SW 1271 (cell line): ENCODE results near the gene WNT11.

Source experiments
- DNase-seq, 2 experiments: peaks; one replicate each; lab custom pipeline; 2025; lab: John Stamatoyannopoulos, UW

Gene WNT11

DNA sequence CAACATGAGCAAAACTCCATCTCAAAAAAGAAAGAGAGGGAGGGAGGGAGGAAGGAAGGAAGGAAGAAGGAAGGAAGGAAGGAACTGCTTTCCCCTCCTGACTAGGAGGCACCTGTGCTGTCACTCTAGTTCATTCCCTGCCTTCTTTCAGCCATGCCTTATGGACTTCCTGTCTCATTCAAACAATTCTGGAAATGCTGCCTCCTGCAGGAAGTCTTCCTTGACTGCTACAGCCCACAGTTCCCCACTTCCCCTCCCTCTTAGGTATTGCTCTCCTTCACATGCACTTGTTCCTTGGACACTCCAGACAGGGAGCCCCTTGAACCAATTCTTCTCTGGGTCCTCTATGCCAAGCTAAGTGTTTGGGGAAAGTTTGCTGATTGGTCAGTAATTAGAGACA is 31.6 kb upstream of the WNT11 start:
- DNase-seq: peak; percentile 29 to 52

DNA sequence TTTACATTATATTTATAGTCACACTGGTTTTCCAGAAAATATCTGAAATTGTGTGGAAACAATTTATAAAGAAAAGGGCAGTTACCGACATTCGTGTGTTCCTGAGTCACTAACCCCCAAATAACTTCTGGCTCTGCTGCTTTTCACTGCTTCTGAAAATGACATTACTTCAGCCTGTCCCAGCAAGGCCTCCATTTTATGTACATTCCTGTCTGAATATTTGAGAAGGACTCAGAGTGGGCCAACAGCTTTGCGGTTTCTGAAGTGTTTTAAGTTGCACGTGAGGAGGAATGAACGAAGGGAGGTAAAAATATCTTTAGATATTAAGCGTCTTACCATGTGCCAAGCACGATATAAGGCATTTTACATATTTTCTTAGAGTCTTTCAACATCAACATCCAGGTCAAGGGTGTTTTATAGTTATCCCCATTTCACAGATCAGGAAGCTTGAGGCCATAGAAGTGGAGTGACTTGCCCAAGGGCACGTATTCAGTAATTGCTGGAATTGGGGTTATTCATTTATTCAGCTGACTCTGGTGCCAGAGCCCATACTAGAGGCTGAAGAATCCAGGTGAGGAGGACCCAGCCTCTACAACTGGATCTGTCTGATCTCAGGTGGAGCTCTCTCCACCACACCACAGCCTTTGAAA is 30.8 kb upstream of the WNT11 start:
- DNase-seq: no peak

GRCh38 chr11:76236092-76236999 is 30.0 kb upstream of the WNT11 start:
- peak; percentile 70 to 87 for DNase-seq

DNA sequence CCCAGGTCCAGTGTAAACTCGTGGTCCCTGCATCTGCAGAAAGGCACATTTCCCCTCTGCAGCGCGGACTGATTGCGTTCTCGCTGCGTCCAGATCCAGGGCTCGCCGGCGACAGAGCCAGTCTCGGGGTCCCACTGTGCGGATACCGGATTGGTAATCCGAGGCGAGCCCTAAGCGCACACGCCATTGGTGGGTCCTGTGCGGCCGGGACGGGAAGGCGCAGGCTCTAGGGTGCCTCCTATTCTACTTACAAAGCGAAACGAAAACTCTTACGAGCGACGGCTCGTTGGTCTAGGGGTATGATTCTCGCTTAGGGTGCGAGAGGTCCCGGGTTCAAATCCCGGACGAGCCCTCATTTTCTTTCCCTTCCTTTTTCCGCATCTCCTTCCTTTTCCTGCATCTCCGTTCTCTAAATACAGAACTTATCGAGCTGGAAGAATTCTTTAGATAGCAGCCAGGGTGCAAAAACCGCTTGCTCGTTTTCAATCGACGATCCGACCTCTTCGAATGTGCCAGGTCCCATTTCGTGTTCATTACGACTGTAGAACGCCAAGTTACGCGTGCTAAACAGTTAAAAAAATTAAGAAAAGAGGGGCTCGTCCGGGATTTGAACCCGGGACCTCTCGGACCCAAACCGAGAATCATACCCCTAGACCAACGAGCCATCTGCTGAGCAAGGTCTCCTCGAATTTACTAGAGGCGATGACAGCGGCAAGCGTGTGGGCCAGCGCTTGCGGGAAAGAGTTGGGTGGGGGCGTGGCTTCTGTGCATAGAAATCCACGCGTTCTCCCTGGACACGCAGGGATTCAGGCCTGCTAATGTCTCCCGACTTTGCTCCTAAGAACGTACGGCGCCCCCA is 29.2 kb upstream of the WNT11 start:
- peak; percentile 92 for DNase-seq

DNA sequence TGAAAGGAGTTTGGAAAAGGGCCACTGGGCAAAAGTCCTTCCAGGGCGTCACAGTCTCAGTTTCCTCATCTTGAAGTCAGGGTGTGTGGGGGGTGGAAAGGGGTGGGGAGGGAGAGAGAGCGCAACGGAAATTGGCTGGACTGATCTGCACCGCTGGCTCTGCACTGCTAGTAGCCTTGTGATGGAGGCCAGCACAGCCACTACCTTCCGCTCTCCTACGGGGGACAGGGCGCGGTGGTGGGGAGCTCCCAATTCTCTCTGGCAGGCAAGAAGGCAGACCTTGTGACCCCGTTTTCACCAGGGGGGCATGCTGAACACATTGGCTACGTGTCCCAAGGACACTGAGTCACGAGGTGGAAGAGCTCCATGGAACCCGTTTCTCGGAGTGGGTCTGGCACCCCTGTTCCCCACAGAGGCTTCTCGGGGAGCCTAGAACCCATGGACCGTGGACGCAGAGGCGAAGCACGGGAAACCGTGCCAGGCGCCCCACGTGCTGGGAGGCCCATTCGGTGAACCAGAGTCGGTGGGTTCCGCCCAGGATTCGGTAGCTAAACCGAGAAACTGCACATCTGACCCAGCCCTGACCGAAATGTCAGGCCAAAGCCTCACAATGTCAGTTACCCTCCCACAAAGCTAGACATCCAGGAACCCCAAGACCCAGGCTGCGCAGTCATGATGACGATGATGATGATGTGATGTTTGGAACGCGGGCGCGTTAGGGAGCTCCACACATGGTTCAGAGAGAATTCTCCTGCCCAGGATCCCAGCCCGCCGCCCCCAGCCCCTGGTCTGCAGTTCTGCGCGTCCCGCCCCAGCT is 28.3 kb upstream of the WNT11 start:
- peak in 1 of 2 experiments; percentile 65 for DNase-seq

DNA sequence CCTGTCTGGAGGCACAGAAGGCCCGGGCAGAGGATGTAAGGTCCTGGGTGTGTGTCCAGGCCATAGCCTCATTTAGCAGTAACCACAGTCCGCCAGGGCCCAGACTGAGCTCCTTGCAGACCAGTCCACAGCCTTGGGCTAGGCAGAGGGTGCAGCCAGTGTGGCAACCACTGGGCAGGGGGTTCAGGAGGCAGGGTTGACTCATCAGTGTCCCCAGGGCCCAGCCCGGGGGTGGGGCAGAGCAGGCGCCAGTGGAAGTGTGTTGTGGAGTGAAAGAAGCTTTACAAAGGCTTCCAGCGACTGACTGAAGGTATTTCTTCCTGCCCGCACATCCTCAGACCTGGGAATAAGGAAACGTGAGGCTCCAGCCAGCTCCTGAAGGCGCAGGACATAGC is 27.7 kb upstream of the WNT11 start:
- DNase-seq: no peak

GRCh38 chr11:76233196-76233921 is 27.1 kb upstream of the WNT11 start:
- DNase-seq: no peak

DNA sequence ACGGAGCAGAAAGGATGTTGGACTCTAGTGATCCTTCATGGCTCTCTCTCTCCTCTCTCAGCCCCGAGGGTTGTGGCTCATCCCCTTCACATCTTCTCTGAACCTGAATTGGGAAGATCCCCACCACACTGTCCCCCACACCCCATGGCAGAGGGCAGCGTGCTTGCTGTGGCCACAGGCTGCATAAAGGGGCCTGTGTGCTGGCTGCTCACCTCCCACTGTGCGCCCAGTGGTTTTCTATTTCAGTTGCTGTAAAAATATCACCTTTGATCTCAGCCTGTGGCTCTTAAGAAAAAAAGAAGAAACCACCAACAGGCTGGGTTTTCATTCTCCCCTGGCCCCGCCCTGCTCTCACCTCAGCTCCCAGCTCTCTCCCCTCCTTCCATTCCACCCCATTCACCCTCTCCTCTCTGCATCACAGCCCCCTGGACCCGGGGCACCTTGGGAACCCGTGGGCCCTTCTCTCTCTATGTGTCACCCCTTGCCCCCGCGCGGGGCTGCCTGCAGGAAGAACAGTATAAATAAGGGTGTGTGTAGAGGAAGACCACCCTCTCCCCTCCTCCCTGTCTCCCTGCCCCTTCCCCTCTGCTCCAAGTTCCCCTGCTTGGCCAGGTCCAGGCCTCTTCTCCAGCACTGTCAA is 25.8 kb upstream of the WNT11 start:
- no peak for DNase-seq

- DNase-seq: no peak
Measured at GRCh38 chr11:76231121-76231738, 24.9 kb upstream of the WNT11 start.

DNA sequence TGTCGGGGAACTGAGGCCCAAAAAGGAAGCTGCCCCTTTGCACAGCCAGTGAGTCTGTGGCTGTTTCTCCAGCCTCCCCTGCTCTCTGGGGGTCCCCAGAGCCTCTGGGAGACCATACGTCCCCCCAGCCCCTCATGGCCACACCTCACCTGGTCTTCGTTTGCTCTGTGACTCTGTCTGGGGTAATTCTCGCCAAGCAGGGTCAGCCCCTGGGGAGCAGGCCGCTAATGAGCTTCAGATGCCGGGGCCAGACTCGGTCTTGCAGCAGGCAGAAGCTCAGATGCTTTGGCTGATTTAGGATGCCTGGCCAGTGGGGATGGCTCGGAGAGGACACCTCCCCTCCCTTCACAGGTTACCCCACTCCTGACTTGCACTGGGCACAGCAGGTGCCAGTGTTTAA is 24.1 kb upstream of the WNT11 start:
- DNase-seq: no peak

DNA sequence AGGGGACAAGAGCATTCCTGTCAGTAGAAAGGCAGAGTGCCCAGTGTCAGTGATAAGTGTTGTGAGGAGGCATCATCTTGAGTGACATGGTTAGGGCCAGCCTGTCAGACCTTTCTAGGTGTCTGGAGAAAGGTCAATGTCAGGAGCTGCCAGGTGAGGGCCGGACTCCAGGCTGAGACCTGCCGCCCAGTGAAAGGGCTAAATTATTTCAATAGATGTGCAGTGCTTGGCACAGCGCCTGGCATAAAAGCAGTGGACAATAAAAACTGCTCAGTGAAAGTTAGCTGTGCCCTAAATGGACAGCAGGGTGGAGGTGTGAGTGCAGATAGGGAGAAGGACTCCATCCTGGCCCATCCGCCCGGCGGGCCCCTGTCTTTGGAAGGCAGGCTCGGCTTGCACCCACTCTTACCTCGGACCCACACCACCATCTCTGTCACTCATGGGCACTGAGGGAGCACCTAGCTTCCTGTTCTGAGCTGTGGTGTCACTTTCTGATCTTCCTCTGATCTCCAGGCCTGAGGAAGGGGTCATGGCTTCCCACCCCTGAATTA is 23.5 kb upstream of the WNT11 start:
- no peak for DNase-seq

GRCh38 chr11:76228875-76229149 is 22.5 kb upstream of the WNT11 start:
- DNase-seq: no peak

- no peak for DNase-seq
Measured at GRCh38 chr11:76228071-76228874, 22.0 kb upstream of the WNT11 start.

GRCh38 chr11:76226626-76227025 is 20.3 kb upstream of the WNT11 start:
- DNase-seq: no peak

GRCh38 chr11:76225122-76225611 is 18.9 kb upstream of the WNT11 start:
- no peak for DNase-seq

- no peak for DNase-seq
Measured at GRCh38 chr11:76224461-76225121, 18.3 kb upstream of the WNT11 start.

- DNase-seq: no peak
Measured at GRCh38 chr11:76221365-76221764, 15.1 kb upstream of the WNT11 start.

DNA sequence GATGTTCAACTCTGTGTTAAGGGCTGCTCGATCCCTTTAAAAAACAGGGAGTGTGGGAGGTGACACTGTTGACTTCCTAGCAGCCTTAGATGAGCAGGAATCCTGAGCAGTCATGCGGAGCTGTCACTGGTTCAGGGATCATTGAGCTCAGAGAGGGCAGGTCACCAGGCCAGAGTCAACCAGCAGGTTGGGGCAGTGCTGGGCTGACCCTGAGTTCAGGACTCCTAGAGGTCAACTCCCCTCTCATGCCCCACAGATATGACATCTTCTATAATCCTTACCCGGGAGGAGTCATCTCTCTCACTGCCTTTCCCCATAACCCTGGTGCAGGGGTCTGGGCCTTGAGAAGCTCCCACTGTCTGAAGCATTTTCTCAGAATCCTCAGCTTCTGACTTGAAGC is 12.9 kb upstream of the WNT11 start:
- DNase-seq: no peak
